ENCODE results near the gene NINJ2. TPM values are rescaled to one million over a fixed set of nuclear protein-coding genes. Genes with fewer than 3 reads are reported as not detected.

The NINJ2 gene
- total and polyA plus RNA-seq, 12 donors: 1.9 to 25.7 (median 8.3) TPM

- H3K9me3 ChIP-seq: no peaks in the 10 kb centered on the region
- no peak overlapping the region for H3K27ac ChIP-seq
- H3K36me3 ChIP-seq: no peaks in the 10 kb centered on the region
- whole genome bisulfite sequencing, 2 donors: 94 to 97% methylated on average over 13 of the region's 13 CpGs
- DNase-seq: no peak
- H3K4me3 ChIP-seq: no peak overlapping the region
- ATAC-seq: peak in 1 of 8 donors; percentile 18
- peaks cover 3 to 18% (median 13%) of the 10 kb centered on the region in 9 donors for H3K4me1 ChIP-seq
- TF ChIP-seq CTCF (IDR thresholded peaks at IDR 0.05): no peak
- no peaks in the 10 kb centered on the region for H3K27me3 ChIP-seq
- intact Hi-C loops (cut with DNase I): no loop called here
Measured at GRCh38 chr12:599756-600155, 63.5 kb downstream of the NINJ2 start.

GRCh38 chr12:597926-598568 is 65.2 kb downstream of the NINJ2 start:
- H3K27me3 ChIP-seq: no peaks in the 10 kb centered on the region
- intact Hi-C loops (cut with DNase I): no loop called here
- peaks cover 3 to 22% (median 11%) of the 10 kb centered on the region in 9 donors for H3K4me1 ChIP-seq
- H3K36me3 ChIP-seq: no peaks in the 10 kb centered on the region
- no peak for DNase-seq
- peak overlapping the region in 4 of 10 donors; percentile 10 to 35 (median 26) for H3K27ac ChIP-seq
- no peak overlapping the region for H3K4me3 ChIP-seq
- no peak for TF ChIP-seq CTCF (IDR thresholded peaks at IDR 0.05)
- no peaks in the 10 kb centered on the region for H3K9me3 ChIP-seq
- 44 to 46% methylated on average over 13 of the region's 13 CpGs for WGBS, 2 donors
- peak in 6 of 8 donors; percentile 39 to 73 (median 52) for ATAC-seq

DNA sequence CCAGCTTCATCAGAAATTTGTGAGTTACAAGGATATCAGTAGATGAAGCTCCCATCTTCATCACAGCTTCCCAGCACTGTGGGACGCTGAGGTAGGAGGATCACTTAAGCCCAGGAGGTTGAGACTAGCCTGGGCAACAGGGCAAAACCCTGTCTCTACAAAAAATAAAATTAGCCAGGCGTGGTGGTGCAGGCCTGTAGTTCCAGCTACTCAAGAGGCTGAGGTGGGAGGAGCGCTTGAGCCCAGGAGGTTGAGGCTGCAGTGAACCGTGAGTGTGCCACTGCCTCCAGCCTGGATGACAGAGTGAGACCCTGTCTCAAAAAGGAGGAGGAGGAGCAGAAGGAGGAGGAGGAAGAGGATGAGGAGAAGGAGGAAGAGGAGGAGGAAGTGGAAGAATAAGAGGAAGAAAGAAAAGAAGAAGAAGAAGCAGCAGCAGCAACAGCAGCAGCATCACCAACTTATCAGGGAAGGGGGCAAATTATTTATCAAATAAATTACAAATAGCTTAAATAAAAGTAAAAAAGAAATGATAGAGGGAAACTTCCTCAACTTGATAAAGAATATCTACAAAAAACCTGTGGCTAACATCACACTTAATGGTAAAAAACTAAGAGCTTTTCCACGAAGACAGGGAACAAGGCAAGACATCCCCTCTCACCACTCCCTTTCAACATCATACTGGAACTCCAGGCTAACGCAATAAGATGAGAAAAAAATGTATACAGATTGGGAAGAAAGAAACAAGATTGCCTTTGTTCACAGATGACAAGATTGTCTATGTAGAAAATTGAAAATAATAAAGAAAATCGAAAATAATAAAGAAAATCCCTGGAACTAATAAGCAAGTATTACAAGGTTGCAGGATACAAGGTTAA is 69.6 kb downstream of the NINJ2 start:
- WGBS, 2 donors: 91% methylated on average over 7 of the region's 7 CpGs
- intact Hi-C loops (cut with DNase I): loop anchor here in 1 of 10 donors (5.0 kb wide), 1 partner anchor 124 kb away; no protein-coding TSS in a partner anchor
- Histone ChIP-seq H3K9me3 (peaks cover 0 to 5% (median 0%) of the 10 kb centered on the region in 11 donors), H3K27me3 (no peaks in the 10 kb centered on the region), H3K36me3 (no peaks in the 10 kb centered on the region), H3K4me3 (no peak overlapping the region), H3K4me1 (peaks cover 17 to 53% (median 36%) of the 10 kb centered on the region in 9 donors), H3K27ac (peak overlapping the region in 3 of 10 donors; percentile 1 to 92 (median 40))
- DNase-seq (no peak), ATAC-seq (no peak)
- TF ChIP-seq CTCF (IDR thresholded peaks at IDR 0.05): no peak

DNA sequence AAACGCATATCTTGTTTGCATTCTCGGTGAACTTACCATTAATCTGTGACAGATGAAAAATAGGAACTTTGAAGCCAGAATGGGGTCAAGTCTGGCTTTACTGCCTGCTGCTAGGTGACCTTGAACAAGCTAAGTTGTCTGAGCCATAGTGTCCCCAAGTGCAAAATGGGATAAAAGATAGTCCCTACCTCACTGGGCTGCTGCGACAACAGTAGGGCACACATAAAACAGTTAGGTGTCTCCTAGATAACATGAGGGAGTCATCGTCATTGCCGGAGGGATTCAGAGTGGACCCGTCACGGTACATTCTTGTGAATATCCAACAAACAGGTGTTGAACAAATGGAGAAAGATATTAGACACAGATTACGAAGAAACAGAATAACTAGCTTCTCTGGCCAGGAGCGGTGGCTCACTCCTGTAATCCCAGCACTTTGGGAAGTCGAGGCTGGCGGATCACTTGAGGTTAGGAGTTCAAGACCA is 71.2 kb downstream of the NINJ2 start:
- Histone ChIP-seq H3K27me3 (no peaks in the 10 kb centered on the region), H3K4me3 (peak overlapping the region in 1 of 10 donors; percentile 20), H3K4me1 (peaks cover 13 to 41% (median 25%) of the 10 kb centered on the region in 9 donors), H3K27ac (peak overlapping the region; percentile 70 to 92 (median 84)), H3K36me3 (no peaks in the 10 kb centered on the region), H3K9me3 (peaks cover 0 to 8% (median 0%) of the 10 kb centered on the region in 11 donors)
- ATAC-seq (peak in 3 of 8 donors; percentile 1 to 5 (median 2)), DNase-seq (no peak)
- WGBS, 2 donors: 58 to 64% methylated on average over 11 of the region's 11 CpGs
- no peak for TF ChIP-seq CTCF (IDR thresholded peaks at IDR 0.05)
- intact Hi-C loops (cut with DNase I): loop anchor here in 1 of 10 donors (5.0 kb wide), 1 partner anchor 125 kb away; no protein-coding TSS in a partner anchor
